Gastrocnemius medialis (tissue), 4 donors: Measurements from ENCODE around the gene NBPF1.
"Not testable (repeated sequence)": the region's sequence is repeated elsewhere in the genome, so short reads cannot be mapped to it uniquely, and the experiment has no call there.

Experiments
- POLR2A ChIP-seq, 2 donors: fragments of 450-650 bp; IDR thresholded peaks; one replicate each; pipeline ENCODE4 v1.6.1; 2017; ENCODE audit warnings: antibody characterized with exemption in 2 of 2, mild to moderate bottlenecking in 2 of 2, moderate library complexity in 2 of 2
- TF ChIP-seq, protein P1 (sequence below), 5 experiments: fragments of 450-650 bp in 3 of 5; fragments of 200-600 bp in 2 of 5; sonication (generic) in 2 of 5; IDR thresholded peaks in 4 of 5; conservative IDR thresholded peaks in 1 of 5; 1 replicate in 4 of 5; 2 replicates in 1 of 5; pipeline ENCODE4 v1.5.1; 2016 to 2019; ENCODE audit warnings: antibody characterized with exemption in 5 of 5, mild to moderate bottlenecking in 3 of 5, moderate library complexity in 3 of 5

DNA sequence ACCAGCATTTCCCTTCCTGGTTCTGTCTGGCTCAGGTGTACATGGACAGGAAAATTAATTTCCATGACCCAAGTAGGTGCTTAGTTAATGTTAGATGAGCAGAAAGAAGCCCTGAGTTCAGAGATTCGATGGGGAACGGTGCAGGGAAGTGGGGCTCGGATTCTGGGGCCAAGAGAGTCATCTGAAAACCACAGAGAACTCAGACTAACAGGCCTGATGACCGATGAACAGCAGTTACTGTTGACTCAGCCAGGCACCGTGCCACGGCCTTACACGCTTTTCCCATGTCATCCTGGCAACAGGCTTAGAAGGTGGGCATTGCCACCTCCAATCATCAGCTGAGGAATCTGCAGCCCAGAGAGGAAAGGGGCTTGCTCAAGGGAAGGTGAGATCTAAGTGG lies 10.0 kb upstream of the NBPF1 start:
- TF ChIP-seq, protein P1, sequence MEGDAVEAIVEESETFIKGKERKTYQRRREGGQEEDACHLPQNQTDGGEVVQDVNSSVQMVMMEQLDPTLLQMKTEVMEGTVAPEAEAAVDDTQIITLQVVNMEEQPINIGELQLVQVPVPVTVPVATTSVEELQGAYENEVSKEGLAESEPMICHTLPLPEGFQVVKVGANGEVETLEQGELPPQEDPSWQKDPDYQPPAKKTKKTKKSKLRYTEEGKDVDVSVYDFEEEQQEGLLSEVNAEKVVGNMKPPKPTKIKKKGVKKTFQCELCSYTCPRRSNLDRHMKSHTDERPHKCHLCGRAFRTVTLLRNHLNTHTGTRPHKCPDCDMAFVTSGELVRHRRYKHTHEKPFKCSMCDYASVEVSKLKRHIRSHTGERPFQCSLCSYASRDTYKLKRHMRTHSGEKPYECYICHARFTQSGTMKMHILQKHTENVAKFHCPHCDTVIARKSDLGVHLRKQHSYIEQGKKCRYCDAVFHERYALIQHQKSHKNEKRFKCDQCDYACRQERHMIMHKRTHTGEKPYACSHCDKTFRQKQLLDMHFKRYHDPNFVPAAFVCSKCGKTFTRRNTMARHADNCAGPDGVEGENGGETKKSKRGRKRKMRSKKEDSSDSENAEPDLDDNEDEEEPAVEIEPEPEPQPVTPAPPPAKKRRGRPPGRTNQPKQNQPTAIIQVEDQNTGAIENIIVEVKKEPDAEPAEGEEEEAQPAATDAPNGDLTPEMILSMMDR (IDR thresholded peaks at IDR 0.05 in 4 of 5, conservative IDR thresholded peaks at IDR 0.05 in 1 of 5), result not testable (repeated sequence)
- TF ChIP-seq POLR2A (IDR thresholded peaks at IDR 0.05), result not testable (repeated sequence)
